Ovary (tissue), 9 donors: ENCODE data around the gene NUDT9. TPM values are rescaled to one million over a fixed set of nuclear protein-coding genes. Genes with fewer than 3 reads are reported as not detected.

Experiments used
- DNase-seq, 5 donors: peaks; one replicate each; pipeline ENCODE4 v3.0.0-alpha.2; 2019 to 2020
- H3K27ac ChIP-seq, 2 donors: fragments of 200-600 bp; one replicate each; pipeline versions ENCODE4 v1.5.1 to v1.8.0; 2019 to 2022
- H3K27me3 ChIP-seq: fragments of 200-600 bp; one replicate; pipeline ENCODE4 v1.8.0; 2022
- H3K36me3 ChIP-seq: fragments of 200-600 bp; sonication (generic); one replicate; pipeline ENCODE4 v1.5.1; 2019
- H3K4me1 ChIP-seq: one replicate; pipeline ENCODE4 v1.8.1; 2013; ENCODE audit warnings: mild to moderate bottlenecking, moderate library complexity; ENCODE audit not compliant: insufficient read depth
- H3K4me3 ChIP-seq: fragments of 200-600 bp; sonication (generic); one replicate; pipeline ENCODE4 v1.5.1; 2017
- H3K9me3 ChIP-seq, 2 donors: fragments of 200-600 bp in 1 of 2; sonication (generic) in 1 of 2; one replicate each; pipeline versions ENCODE4 v1.5.1 to v1.8.1; 2013 to 2019; ENCODE audit warnings: mild to moderate bottlenecking in 1 of 2, moderate library complexity in 1 of 2
- EP300 ChIP-seq: sonication (generic); formaldehyde crosslinking; IDR thresholded peaks from one replicate; pipeline ENCODE4 v1.6.1; 2017; ENCODE audit warnings: antibody characterized with exemption
- WGBS, 3 donors: extraction: QIAGEN DNeasy Blood & Tissue Kit in 1 of 3; methylation state at CpG; one replicate each; pipeline versions ENCODE4 v1.1.5 to v1.1.7; 2013 to 2017; 5-methylcytosine and 5-hydroxymethylcytosine counted together
- intact Hi-C, 4 donors: fragments of 100-400 bp; cut with DNase I; formaldehyde crosslinking; loops; one replicate each; pipeline versions ENCODE4 v1.11.0 to v1.15.1; 2022 to 2023
- polyA plus RNA-seq, 2 donors: library from polyadenylated mRNA; stranded (reverse); fragments of 200-250 nt in 1 of 2; fragments of 350-450 nt in 1 of 2; fragmentation: Illumina TruSeq in 1 of 2; extraction: RNeasy Lipid Tissue Mini Kit (QIAGEN cat#74804) in 1 of 2; gene quantifications; one replicate each; pipeline ENCODE4 v1.2.3, GENCODE V29; 2013 to 2014
- small RNA-seq: library from RNA; depleted of rRNA; stranded (forward); fragments of <200 nt; gene quantifications from one replicate; pipeline ENCODE3, GENCODE V24; 2016
- total RNA-seq, 7 donors: library from RNA; depleted of rRNA in 2 of 7; stranded (reverse); fragments of >200 nt in 2 of 7; fragmentation: NEBNext Ultra II Directional in 3 of 7; extraction: Animal tissue kit (Norgen Biotek cat#: 25700) in 3 of 7; gene quantifications; one replicate each; pipeline versions ENCODE4 v1.1.0 to v1.2.4, GENCODE V29; 2016 to 2023
- TF ChIP-seq, protein P1 (sequence below), 3 donors: fragments of 450-650 bp in 2 of 3; fragments of 200-600 bp in 1 of 3; IDR thresholded peaks; one replicate each; pipeline versions ENCODE4 v1.5.1 to v1.8.0; 2016 to 2022; ENCODE audit warnings: antibody characterized with exemption in 3 of 3, mild to moderate bottlenecking in 1 of 3
- donor health status: DM: no; HTN: no; CAD: no; lungs with moderate emphysema.
- donor health status: DM: no; HTN: no; CAD: no.
- donor health status: Bipolar disorder and iron deficiency.
- donor health status: DM: yes; HTN: yes; CAD: no.
- donor health status: DM: no; HTN: no; CAD: no.
- donor health status: DM: yes; HTN: yes; CAD: no.

The NUDT9 gene
- total and polyA plus RNA-seq, 9 donors = 14.1 to 44.6 (median 30.0) TPM

DNA sequence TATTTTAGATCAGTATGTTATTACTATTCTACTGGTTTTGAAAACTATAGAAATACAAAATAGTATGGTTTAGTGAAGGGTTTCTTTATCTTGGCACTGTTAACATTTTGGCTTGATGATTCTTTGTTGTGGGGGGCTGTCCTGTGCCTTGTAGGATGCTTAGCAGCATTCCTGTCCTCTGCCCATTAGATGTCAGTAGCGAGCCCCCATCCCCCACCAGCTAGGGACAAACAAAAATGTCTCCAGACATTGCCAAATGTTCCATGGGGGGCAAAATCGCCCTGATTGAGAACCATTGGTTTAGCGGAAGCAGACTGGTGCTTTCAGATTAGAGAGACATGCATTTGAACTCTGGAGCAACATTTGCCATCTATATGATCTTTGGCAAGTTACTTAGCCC lies 83.5 kb downstream of the NUDT9 start:
- Histone ChIP-seq H3K4me3 (no peak overlapping the region), H3K27me3 (no peaks in the 10 kb centered on the region), H3K4me1 (no peaks in the 10 kb centered on the region), H3K36me3 (no peaks in the 10 kb centered on the region), H3K27ac (no peak overlapping the region), H3K9me3 (no peaks in the 10 kb centered on the region)
- 81 to 85% (median 84%) methylated on average over 3 of the region's 3 CpGs for WGBS, 3 donors
- no peak for DNase-seq
- no peak for TF ChIP-seq EP300
- intact Hi-C loops = no loop called here

DNA sequence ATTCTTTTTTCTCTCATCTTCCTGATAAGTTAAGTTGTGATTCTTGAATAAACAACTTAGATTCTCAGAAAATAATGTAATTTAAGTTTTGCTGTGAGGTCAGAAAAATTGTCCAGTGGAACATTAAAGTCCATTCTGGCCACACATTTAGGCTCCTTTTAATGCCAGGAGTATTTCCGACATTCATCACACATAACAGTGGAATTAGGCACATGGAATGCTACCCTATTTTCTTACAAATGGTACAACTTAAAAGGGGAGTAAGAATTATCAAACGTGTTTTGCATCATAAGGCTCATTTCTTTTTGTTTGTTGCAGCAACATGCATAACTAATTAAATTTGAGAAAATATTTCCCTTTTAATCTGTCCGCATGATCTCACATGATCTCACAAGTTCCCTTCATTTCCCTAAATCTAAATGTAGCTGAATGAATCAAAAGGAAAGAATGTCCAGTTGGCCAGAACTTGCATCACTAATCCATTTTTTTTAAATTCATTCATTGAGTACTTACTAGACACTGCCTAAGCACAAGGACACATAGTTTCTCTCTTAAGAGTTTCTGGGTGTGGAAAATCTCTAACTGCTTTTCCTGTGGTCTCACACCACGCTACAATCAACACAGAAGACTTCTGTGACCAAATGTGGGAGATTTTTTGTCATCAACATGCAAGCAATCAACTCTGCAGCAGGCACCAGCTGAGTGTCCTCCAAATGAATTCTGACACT lies 84.8 kb downstream of the NUDT9 start:
- intact Hi-C loops = no loop called here
- TF ChIP-seq EP300 = peak; percentile 25
- TF ChIP-seq, protein P1, sequence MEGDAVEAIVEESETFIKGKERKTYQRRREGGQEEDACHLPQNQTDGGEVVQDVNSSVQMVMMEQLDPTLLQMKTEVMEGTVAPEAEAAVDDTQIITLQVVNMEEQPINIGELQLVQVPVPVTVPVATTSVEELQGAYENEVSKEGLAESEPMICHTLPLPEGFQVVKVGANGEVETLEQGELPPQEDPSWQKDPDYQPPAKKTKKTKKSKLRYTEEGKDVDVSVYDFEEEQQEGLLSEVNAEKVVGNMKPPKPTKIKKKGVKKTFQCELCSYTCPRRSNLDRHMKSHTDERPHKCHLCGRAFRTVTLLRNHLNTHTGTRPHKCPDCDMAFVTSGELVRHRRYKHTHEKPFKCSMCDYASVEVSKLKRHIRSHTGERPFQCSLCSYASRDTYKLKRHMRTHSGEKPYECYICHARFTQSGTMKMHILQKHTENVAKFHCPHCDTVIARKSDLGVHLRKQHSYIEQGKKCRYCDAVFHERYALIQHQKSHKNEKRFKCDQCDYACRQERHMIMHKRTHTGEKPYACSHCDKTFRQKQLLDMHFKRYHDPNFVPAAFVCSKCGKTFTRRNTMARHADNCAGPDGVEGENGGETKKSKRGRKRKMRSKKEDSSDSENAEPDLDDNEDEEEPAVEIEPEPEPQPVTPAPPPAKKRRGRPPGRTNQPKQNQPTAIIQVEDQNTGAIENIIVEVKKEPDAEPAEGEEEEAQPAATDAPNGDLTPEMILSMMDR (IDR thresholded peaks at IDR 0.05) = no peak
- no peak for DNase-seq
- no peak overlapping the region for H3K27ac ChIP-seq
- H3K9me3 ChIP-seq = no peaks in the 10 kb centered on the region
- H3K27me3 ChIP-seq = no peaks in the 10 kb centered on the region
- H3K4me1 ChIP-seq = no peaks in the 10 kb centered on the region
- 57 to 77% (median 69%) methylated on average over 4 of the region's 4 CpGs for WGBS, 3 donors
- H3K4me3 ChIP-seq = no peak overlapping the region
- H3K36me3 ChIP-seq = no peaks in the 10 kb centered on the region

Small RNA genes within 50 kb of the gene (small RNA-seq; reads per million reads assigned to genes)
- not detected for gene RN7SL681P

Other genes starting within 250 kb of the NUDT9 start
- gene KLHL8, start 202.0 kb upstream of the NUDT9 start, total RNA-seq = 10 to 100 TPM in 6 of 7 donors, 1 to 10 TPM in 1; 9.4 to 13.1 (median 11.6) TPM
- gene KLHL8, start 202.0 kb upstream of the NUDT9 start, polyA plus RNA-seq = 1 to 10 TPM; 4.1 to 7.2 TPM
- under 1 TPM; 0.23 to 0.69 (median 0.36) TPM for gene HSD17B13, start 99.7 kb upstream of the NUDT9 start, total RNA-seq
- gene HSD17B13, start 99.7 kb upstream of the NUDT9 start, polyA plus RNA-seq = under 1 TPM; 0.36 to 0.48 TPM
- 100 to 1,000 TPM in 1 of 7 donors, 10 to 100 TPM in 6; 33.0 to 106 (median 50.8) TPM for gene HSD17B11, start 31.4 kb upstream of the NUDT9 start, total RNA-seq
- 100 to 1,000 TPM in 1 of 2 donors, 10 to 100 TPM in 1; 85.8 to 106 TPM for gene HSD17B11, start 31.4 kb upstream of the NUDT9 start, polyA plus RNA-seq
- gene SPARCL1, start 106.8 kb downstream of the NUDT9 start, total RNA-seq = 100 to 1,000 TPM; 116 to 396 (median 243) TPM
- 1,000 to 10,000 TPM in 1 of 2 donors, 100 to 1,000 TPM in 1; 433 to 1,049 TPM for gene SPARCL1, start 106.8 kb downstream of the NUDT9 start, polyA plus RNA-seq
- gene DSPP, start 186.0 kb downstream of the NUDT9 start, total RNA-seq = under 1 TPM in 1 of 7 donors, not detected in 6; 0.07 TPM
- gene DSPP, start 186.0 kb downstream of the NUDT9 start, polyA plus RNA-seq = not detected
- gene DMP1, start 227.7 kb downstream of the NUDT9 start, total RNA-seq = not detected
- not detected for gene DMP1, start 227.7 kb downstream of the NUDT9 start, polyA plus RNA-seq